Measurements from ENCODE around the gene PFKFB4. TPM values are rescaled to one million over a fixed set of nuclear protein-coding genes. Genes with fewer than 3 reads are reported as not detected.

Gene PFKFB4
- total RNA-seq, 1 experiment from 2014 or later, result 12.3 TPM

DNA sequence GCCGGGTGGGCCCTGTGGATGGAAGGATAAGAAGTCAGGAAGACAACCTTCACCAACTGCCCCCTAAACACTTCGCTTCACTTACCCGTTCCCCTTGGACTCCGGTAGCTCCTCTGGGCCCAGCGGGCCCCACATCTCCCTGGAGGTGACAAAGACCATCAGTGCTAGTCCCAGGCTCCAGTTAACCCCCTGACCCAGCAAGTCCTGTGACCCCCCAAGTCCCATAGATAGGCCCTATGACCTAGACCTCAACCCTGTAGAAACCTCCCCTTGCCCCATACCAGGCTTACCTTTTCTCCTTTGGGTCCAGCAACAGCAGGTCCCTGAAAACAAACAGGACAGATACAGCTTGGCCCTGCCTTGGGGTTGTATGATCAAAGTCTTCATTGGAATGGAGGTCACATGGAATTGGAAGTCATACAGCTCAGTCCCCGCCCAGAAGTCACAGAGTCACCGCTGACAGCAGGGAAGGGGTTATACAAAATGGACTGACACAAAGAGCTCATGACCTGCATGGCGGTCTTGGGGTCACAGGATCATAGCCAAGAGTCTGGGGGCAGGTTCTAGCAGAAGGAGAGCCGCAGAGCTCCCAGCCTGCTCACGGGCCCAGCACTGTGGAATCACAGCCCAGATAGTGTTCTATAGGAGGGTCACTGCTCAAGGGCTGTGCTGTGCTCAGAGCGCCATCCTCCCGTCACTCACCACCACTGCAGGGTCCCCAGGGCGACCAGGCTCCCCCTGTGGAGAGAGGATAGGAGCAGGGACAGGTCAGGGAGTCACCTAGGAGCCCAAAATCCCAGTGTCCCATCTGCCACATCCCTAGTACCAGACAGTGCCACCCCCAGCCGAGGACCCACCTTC, 25.2 kb upstream of the PFKFB4 start:
- no peak overlapping the region for H3K4ac ChIP-seq (ENCODE audit: low read depth, low read length)
- H3K27ac Mint-ChIP-seq, result no peak overlapping the region; a peak in 2 of 7 replicates
- H3K14ac ChIP-seq (ENCODE audit: insufficient read depth, low read length), result no peak overlapping the region
- H3K23ac ChIP-seq (ENCODE audit: insufficient read length, low read depth, low read length), result no peak overlapping the region
- H2BK20ac ChIP-seq (ENCODE audit: low read depth, low read length, poor library complexity, severe bottlenecking), result no peak overlapping the region
- no peaks in the 10 kb centered on the region for H4K20me1 ChIP-seq (ENCODE audit: control insufficient read depth, insufficient read depth, insufficient read length)
- H3K27ac ChIP-seq (ENCODE audit: insufficient read length, low read depth, low read length), result no peak overlapping the region
- H2AK5ac ChIP-seq (ENCODE audit: insufficient read length, low read length), result no peak overlapping the region
- H3K27me3 Mint-ChIP-seq (ENCODE audit: low read depth), result no peaks in the 10 kb centered on the region
- no peak overlapping the region for H3K4me2 ChIP-seq (ENCODE audit: insufficient read depth, insufficient read length, low read length)
- H4K91ac ChIP-seq (ENCODE audit: insufficient read length, low read depth, low read length), result no peak overlapping the region
- no CpG with 5 or more reads among the region's 14 CpGs for WGBS (ENCODE audit: extremely low coverage, insufficient read length, low lambda C conversion rate)
- H3K4me1 ChIP-seq (ENCODE audit: insufficient read depth, low read length), result no peaks in the 10 kb centered on the region
- H2BK120ac ChIP-seq (ENCODE audit: low read depth, low read length, poor library complexity, severe bottlenecking), result no peak overlapping the region
- H3K36me3 Mint-ChIP-seq (ENCODE audit: insufficient read depth in 1 of 3, low read depth in 3 of 3), result peaks cover 0 to 14% (median 0%) of the 10 kb centered on the region in 3 experiments; a peak in 5 of 7 replicates
- no peak overlapping the region for H2AFZ ChIP-seq (ENCODE audit: low read length)
- H3K4me1 Mint-ChIP-seq, result no peaks in the 10 kb centered on the region
- H3K79me2 ChIP-seq (ENCODE audit: insufficient read depth, low read length), result no peaks in the 10 kb centered on the region
- H2BK15ac ChIP-seq (ENCODE audit: low read depth, low read length), result no peak overlapping the region
- no peak overlapping the region for H3K4me3 Mint-ChIP-seq
- H3K9me3 Mint-ChIP-seq, result no peaks in the 10 kb centered on the region
- H4K5ac ChIP-seq (ENCODE audit: insufficient read length, low read depth, low read length), result no peak overlapping the region
- TF ChIP-seq, protein P1, sequence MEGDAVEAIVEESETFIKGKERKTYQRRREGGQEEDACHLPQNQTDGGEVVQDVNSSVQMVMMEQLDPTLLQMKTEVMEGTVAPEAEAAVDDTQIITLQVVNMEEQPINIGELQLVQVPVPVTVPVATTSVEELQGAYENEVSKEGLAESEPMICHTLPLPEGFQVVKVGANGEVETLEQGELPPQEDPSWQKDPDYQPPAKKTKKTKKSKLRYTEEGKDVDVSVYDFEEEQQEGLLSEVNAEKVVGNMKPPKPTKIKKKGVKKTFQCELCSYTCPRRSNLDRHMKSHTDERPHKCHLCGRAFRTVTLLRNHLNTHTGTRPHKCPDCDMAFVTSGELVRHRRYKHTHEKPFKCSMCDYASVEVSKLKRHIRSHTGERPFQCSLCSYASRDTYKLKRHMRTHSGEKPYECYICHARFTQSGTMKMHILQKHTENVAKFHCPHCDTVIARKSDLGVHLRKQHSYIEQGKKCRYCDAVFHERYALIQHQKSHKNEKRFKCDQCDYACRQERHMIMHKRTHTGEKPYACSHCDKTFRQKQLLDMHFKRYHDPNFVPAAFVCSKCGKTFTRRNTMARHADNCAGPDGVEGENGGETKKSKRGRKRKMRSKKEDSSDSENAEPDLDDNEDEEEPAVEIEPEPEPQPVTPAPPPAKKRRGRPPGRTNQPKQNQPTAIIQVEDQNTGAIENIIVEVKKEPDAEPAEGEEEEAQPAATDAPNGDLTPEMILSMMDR (conservative IDR thresholded peaks at IDR 0.05), result no peak
- no peak overlapping the region for H3K9ac ChIP-seq (ENCODE audit: extremely low read depth, insufficient read length, low read length)
- no peaks in the 10 kb centered on the region for H3K23me2 ChIP-seq (ENCODE audit: insufficient read length, low read depth, low read length, poor library complexity, severe bottlenecking)
- no peaks in the 10 kb centered on the region for H3K27me3 ChIP-seq (ENCODE audit: insufficient read depth, low read length)
- no peaks in the 10 kb centered on the region for H3K9me3 ChIP-seq (ENCODE audit: control insufficient read depth, low read depth, low read length)
- H3K18ac ChIP-seq (ENCODE audit: insufficient read length, low read depth, low read length), result no peak overlapping the region
- no peak overlapping the region for H3T11ph ChIP-seq (ENCODE audit: low read length)
- no peak overlapping the region for H2BK12ac ChIP-seq (ENCODE audit: insufficient read length, low read depth, low read length)
- H4K8ac ChIP-seq (replicated peaks; ENCODE audit: insufficient read length, low read depth, low read length), result no peak overlapping the region
- no peak overlapping the region for H2BK5ac ChIP-seq (ENCODE audit: insufficient read length, low read length)
- H3K56ac ChIP-seq (ENCODE audit: insufficient read length, low read depth, low read length), result no peak overlapping the region
- DNase-seq, result no peak
- H3K79me1 ChIP-seq (ENCODE audit: insufficient read depth, low read depth, low read length, poor library complexity, severe bottlenecking), result no peaks in the 10 kb centered on the region
